Transverse colon (tissue), 4 donors: ENCODE data around the gene S100A7A. TPM values are rescaled to one million over a fixed set of nuclear protein-coding genes. Genes with fewer than 3 reads are reported as not detected.

Experiments
- DNase-seq: peaks from one replicate; pipeline ENCODE4 v3.0.0-alpha.2; 2019
- H3K27ac ChIP-seq, 4 donors: fragments of 200-600 bp; sonication (generic); 2 replicates each; pipeline ENCODE4 v1.5.1; 2016 to 2018; ENCODE audit warnings: inconsistent platforms in 4 of 4
- H3K27me3 ChIP-seq: fragments of 200-600 bp; sonication (generic); 2 replicates; pipeline ENCODE4 v1.5.1; 2017; ENCODE audit warnings: inconsistent platforms
- H3K36me3 ChIP-seq, 4 donors: fragments of 200-600 bp; sonication (generic); 2 replicates each; pipeline ENCODE4 v1.5.1; 2017 to 2019; ENCODE audit warnings: inconsistent platforms in 4 of 4
- H3K4me1 ChIP-seq, 4 donors: fragments of 200-600 bp; sonication (generic); 2 replicates each; pipeline ENCODE4 v1.5.1; 2017 to 2020; ENCODE audit warnings: inconsistent platforms in 4 of 4
- H3K4me3 ChIP-seq, 4 donors: fragments of 200-600 bp; sonication (generic); 1 replicate in 1 of 4; 2 replicates in 3 of 4; pipeline versions ENCODE4 v1.5.1 to v1.6.1; 2017 to 2019; ENCODE audit warnings: inconsistent platforms in 4 of 4
- H3K9me3 ChIP-seq, 2 donors: fragments of 200-600 bp; sonication (generic); 2 replicates each; pipeline ENCODE4 v1.5.1; 2017 to 2019; ENCODE audit warnings: inconsistent platforms in 2 of 2
- EP300 ChIP-seq: sonication (generic); formaldehyde crosslinking; IDR thresholded peaks from one replicate; pipeline ENCODE4 v1.6.1; 2017; ENCODE audit warnings: antibody characterized with exemption, low read depth
- POLR2A ChIP-seq: fragments of 450-650 bp; IDR thresholded peaks from one replicate; pipeline ENCODE4 v1.6.1; 2016; ENCODE audit warnings: antibody characterized with exemption, mild to moderate bottlenecking, moderate library complexity
- POLR2AphosphoS5 ChIP-seq, 3 donors: sonication (generic); formaldehyde crosslinking; IDR thresholded peaks; one replicate each; pipeline ENCODE4 v1.6.1; 2016; ENCODE audit warnings: antibody characterized with exemption in 3 of 3
- WGBS, 2 donors: methylation state at CpG; one replicate each; pipeline ENCODE4 v1.1.5; 2018; ENCODE audit warnings: low coverage in 1 of 2; 5-methylcytosine and 5-hydroxymethylcytosine counted together
- in situ Hi-C, 4 donors: fragments of 200-750 bp; cut with MboI; loops; one replicate each; pipeline versions ENCODE4 v1.15.0 to v1.15.1; 2017; ENCODE audit warnings: low sequenced_read_pairs in 3 of 4, low pct_ligation_motif_present in 1 of 4, low pct_unique_long_range_greater_than_20kb in 1 of 4
- intact Hi-C: fragments of 100-400 bp; cut with DNase I; formaldehyde crosslinking; loops from one replicate; pipeline ENCODE4 v1.15.1; 2023; ENCODE audit warnings: low total_unique reads
- total RNA-seq, 4 donors: library from RNA; depleted of rRNA; stranded (reverse); fragments of >200 nt; gene quantifications; one replicate each; pipeline ENCODE4 v1.1.0, GENCODE V29; 2016
- TF ChIP-seq, protein P1 (sequence below), 5 experiments: fragments of 200-600 bp in 3 of 5; fragments of 450-650 bp in 2 of 5; sonication (generic) in 3 of 5; IDR thresholded peaks; 1 replicate in 2 of 5; 2 replicates in 3 of 5; pipeline ENCODE4 v1.5.1; 2016 to 2017; ENCODE audit warnings: antibody characterized with exemption in 5 of 5, inconsistent platforms in 3 of 5, mild to moderate bottlenecking in 2 of 5, moderate library complexity in 1 of 5

The S100A7A gene
- total RNA-seq, 4 donors from 2014 or later = not detected

DNA sequence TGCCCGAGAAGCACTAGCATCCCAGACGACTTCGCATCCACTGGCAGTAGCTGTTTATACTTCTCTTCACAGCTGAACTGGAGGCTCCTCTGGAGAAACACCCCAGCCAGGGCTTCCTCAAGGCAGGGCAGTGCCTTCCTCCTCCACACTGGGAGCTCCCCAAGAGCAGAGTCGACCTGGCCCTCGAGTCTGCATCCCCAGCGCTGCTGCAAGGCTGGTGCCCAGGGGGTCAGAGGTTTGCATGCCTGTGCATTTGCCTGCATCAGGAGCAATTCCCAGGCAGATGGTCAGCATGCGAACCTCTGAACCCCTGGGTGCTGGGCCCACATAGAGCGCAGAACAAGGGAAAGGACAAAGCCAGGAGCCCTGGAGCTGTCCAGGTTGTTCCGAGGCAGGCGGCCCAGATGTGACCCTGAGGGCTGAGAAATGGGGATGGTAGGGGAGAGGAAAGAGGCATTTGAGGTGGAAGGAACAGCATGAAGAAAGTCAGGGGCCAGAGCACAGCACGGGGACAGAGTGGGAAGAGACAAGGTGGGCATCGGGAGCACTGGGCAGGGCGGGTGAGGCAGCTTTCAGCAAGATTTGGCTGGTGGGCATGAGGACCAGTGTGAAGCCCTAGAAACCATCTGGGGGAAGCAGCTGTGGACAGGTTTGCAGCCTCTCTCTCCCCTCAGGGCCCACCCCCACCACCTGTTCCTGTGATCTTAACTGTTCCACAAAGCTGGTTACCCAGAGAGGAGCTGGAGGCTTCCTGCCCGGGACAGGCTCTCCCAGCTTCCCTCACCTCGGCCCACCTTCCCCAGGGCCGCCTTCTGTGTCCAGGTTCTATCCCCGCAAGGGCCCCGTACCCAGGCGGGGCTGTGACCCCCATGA lies 19.0 kb upstream of the S100A7A start:
- intact Hi-C loops = no loop called here
- Histone ChIP-seq H3K36me3 (no peaks in the 10 kb centered on the region), H3K4me1 (no peaks in the 10 kb centered on the region), H3K27me3 (no peaks in the 10 kb centered on the region), H3K9me3 (no peaks in the 10 kb centered on the region), H3K4me3 (no peak overlapping the region), H3K27ac (no peak overlapping the region)
- TF ChIP-seq POLR2AphosphoS5 (IDR thresholded peaks at IDR 0.05) (no peak), POLR2A (no peak), EP300 (no peak)
- TF ChIP-seq, protein P1, sequence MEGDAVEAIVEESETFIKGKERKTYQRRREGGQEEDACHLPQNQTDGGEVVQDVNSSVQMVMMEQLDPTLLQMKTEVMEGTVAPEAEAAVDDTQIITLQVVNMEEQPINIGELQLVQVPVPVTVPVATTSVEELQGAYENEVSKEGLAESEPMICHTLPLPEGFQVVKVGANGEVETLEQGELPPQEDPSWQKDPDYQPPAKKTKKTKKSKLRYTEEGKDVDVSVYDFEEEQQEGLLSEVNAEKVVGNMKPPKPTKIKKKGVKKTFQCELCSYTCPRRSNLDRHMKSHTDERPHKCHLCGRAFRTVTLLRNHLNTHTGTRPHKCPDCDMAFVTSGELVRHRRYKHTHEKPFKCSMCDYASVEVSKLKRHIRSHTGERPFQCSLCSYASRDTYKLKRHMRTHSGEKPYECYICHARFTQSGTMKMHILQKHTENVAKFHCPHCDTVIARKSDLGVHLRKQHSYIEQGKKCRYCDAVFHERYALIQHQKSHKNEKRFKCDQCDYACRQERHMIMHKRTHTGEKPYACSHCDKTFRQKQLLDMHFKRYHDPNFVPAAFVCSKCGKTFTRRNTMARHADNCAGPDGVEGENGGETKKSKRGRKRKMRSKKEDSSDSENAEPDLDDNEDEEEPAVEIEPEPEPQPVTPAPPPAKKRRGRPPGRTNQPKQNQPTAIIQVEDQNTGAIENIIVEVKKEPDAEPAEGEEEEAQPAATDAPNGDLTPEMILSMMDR (IDR thresholded peaks at IDR 0.05) = no peak
- WGBS, 2 donors = 84% methylated on average over 19 of the region's 19 CpGs; no CpG with 5 or more reads in 1 of the 2 donors
- no peak for DNase-seq
- in situ Hi-C loops = no loop called here

DNA sequence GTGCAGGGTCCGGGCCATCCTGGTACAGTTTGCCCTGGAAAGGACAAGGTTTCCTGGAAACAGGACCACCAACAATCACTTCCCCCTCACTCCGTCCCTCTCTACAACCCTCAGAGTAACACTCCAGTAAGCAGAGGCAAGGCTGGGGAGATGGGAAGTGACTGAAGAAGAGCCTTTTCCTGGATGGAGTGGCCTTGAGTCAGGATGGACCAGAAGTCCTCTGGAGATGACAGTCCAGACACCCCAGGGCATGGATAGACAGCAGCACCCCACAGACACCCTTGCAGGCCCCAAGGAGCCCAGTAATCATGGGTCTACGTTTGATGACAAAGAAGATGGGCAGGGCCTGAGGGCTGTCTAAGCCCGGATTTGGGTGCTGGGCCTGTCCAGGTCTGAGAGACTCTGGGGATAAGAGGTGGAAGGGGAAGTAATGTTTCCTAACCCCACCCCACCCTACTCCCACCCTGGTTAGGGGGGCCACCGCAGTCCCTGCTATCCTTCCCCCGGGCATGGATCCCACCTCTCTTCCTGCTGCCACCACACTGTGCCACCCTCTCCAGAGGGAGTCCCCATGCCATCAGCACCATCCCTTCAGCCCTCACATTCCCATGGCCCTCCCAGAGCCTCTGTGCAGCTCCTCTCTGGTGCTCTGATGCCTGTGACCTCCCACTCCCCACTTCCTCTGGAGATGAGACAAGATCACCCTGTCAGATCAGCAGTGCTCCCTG lies 18.2 kb upstream of the S100A7A start:
- in situ Hi-C loops (no loop called here), intact Hi-C loops (no loop called here)
- no peak overlapping the region for H3K27ac ChIP-seq
- no peaks in the 10 kb centered on the region for H3K36me3 ChIP-seq
- no peaks in the 10 kb centered on the region for H3K9me3 ChIP-seq
- no peak overlapping the region for H3K4me3 ChIP-seq
- no peaks in the 10 kb centered on the region for H3K4me1 ChIP-seq
- 88 to 100% methylated on average over 1 to 6 of the region's 6 CpGs for WGBS, 2 donors
- no peaks in the 10 kb centered on the region for H3K27me3 ChIP-seq
- TF ChIP-seq EP300 (no peak), POLR2AphosphoS5 (IDR thresholded peaks at IDR 0.05) (no peak), POLR2A (no peak)
- TF ChIP-seq, protein P1 (IDR thresholded peaks at IDR 0.05) = no peak
- no peak for DNase-seq

DNA sequence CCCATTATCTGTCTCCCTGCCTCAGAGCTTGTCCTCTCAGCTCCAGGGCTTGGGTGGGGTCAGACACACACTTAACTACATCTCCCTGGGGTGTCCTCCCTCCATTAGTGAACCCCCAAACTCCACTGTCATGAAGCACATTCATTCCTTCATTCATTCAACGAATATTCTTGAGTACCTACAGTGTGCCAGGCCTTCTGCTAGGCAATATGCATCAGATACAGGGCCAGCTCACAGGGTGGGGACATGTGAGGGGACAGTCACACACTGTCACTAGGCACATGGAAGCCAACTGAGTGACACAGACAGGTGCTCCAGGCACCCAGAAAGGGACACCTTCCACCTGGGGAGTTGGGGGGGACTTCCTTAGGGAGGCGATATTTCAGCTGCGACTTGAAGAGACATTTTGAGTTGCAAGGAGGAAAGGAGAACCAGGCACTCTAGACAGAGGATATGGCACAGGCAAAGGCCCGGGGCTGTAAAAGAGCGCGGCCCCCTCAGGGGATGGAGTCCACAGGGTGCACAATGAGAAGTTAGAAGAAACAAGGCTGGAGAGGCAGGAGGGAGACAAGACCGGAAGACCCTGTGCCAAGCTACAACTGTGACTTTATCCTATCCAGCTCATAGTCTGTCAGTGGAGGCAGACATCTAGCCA lies 16.8 kb upstream of the S100A7A start:
- no peak overlapping the region for H3K27ac ChIP-seq
- H3K9me3 ChIP-seq = no peaks in the 10 kb centered on the region
- 90 to 91% methylated on average over 2 to 7 of the region's 7 CpGs for WGBS, 2 donors
- DNase-seq = no peak
- no peaks in the 10 kb centered on the region for H3K4me1 ChIP-seq
- no peak overlapping the region for H3K4me3 ChIP-seq
- intact Hi-C loops (no loop called here), in situ Hi-C loops (no loop called here)
- no peak for TF ChIP-seq EP300
- no peak for TF ChIP-seq POLR2A
- no peak for TF ChIP-seq POLR2AphosphoS5 (IDR thresholded peaks at IDR 0.05)
- TF ChIP-seq, protein P1 (IDR thresholded peaks at IDR 0.05) = no peak
- H3K36me3 ChIP-seq = no peaks in the 10 kb centered on the region
- no peaks in the 10 kb centered on the region for H3K27me3 ChIP-seq

DNA sequence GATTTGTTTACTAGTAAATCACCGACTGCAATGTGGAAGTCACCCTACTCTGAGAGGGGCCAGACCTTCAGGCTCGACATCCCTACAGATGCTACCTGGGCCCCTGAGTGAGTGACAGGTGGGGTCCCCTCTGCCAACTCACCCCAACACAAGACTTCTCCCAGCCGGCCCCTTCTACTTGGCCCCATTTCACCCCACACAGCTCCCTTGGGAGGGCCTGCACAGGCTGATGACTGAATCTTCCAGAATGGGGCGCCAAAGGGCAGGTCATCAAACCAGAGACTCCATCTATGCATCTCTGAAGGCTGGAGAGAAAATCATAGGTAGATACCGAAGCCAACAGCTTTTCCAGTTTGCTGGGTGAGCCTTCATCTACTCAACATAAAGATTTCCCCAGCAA lies 16.1 kb upstream of the S100A7A start:
- intact Hi-C loops = no loop called here
- Histone ChIP-seq H3K4me3 (no peak overlapping the region), H3K36me3 (no peaks in the 10 kb centered on the region), H3K4me1 (no peaks in the 10 kb centered on the region), H3K27ac (no peak overlapping the region), H3K27me3 (no peaks in the 10 kb centered on the region), H3K9me3 (no peaks in the 10 kb centered on the region)
- 47% methylated on average over 5 of the region's 5 CpGs; no CpG with 5 or more reads in 1 of the 2 donors for WGBS, 2 donors
- DNase-seq = no peak
- in situ Hi-C loops = no loop called here
- no peak for TF ChIP-seq POLR2AphosphoS5 (IDR thresholded peaks at IDR 0.05)
- no peak for TF ChIP-seq POLR2A
- TF ChIP-seq, protein P1 (IDR thresholded peaks at IDR 0.05) = no peak
- TF ChIP-seq EP300 = no peak
